HT1080 (cell line): Measurements from ENCODE around the gene C6orf163. TPM values are rescaled to one million over a fixed set of nuclear protein-coding genes. Genes with fewer than 3 reads are reported as not detected.
"Not testable (repeated sequence)": the region's sequence is repeated elsewhere in the genome, so short reads cannot be mapped to it uniquely, and the experiment has no call there.

Experiments used
- DNase-seq: peaks from one replicate; pipeline ENCODE4 v3.0.0-alpha.2; 2015; ENCODE audit warnings: low read depth
- polyA plus RNA-seq, 2 experiments: library from polyadenylated mRNA; depleted of rRNA; stranded (reverse); fragments of >200 nt; gene quantifications; 2 replicates each; pipeline ENCODE4 v1.2.3, GENCODE V29; 2015
- total RNA-seq: library from RNA; depleted of rRNA; stranded (reverse); fragments of >200 nt; shearing (Covaris generic); gene quantifications from 2 replicates; pipeline ENCODE4 v1.2.3, GENCODE V29; 2014; rRNA removed

C6orf163 gene
- 0.57 and 1.0 TPM in 2 replicates for total RNA-seq
- 0.13 and 0.19 TPM in 2 replicates for polyA plus RNA-seq (2015; cell fraction: cytosol; rRNA removed)
- polyA plus RNA-seq (2015; cell fraction: nucleus; rRNA removed) = 0.56 and 1.3 TPM in 2 replicates

- no peak for DNase-seq
These were observed at the start of gene C6orf163 for GRCh38 chr6:87344731-87345130. C6orf163 (plus strand) TSS chr6:87344813; CDS start chr6:87345100, 287 bp downstream.

- peak; percentile 6 for DNase-seq
These were observed 47.5 kb upstream of the C6orf163 start for GRCh38 chr6:87297119-87297518.

- DNase-seq = not testable (repeated sequence)
These were observed 43.3 kb upstream of the C6orf163 start for GRCh38 chr6:87301277-87301676.

- peak; percentile 37 for DNase-seq
These were observed 35.6 kb upstream of the C6orf163 start for GRCh38 chr6:87308970-87309369.

- no peak for DNase-seq
These were observed 31.8 kb upstream of the C6orf163 start for GRCh38 chr6:87312860-87313259.

GRCh38 chr6:87315071-87315470 lies 29.5 kb upstream of the C6orf163 start:
- DNase-seq = no peak

GRCh38 chr6:87319271-87319987 lies 25.2 kb upstream of the C6orf163 start:
- no peak for DNase-seq

GRCh38 chr6:87322304-87323212 lies 22.1 kb upstream of the C6orf163 start, which contains the start of gene SMIM8:
SMIM8 (plus strand) TSS chr6:87322588; CDS start chr6:87337032, 14,444 bp downstream.
- DNase-seq = peak; percentile 68

- not testable (repeated sequence) for DNase-seq
These were observed 20.7 kb upstream of the C6orf163 start for GRCh38 chr6:87323880-87324279.

GRCh38 chr6:87330961-87331360 lies 13.7 kb upstream of the C6orf163 start:
- no peak for DNase-seq

GRCh38 chr6:87333033-87333432 lies 11.6 kb upstream of the C6orf163 start:
- no peak for DNase-seq

- peak; percentile 57 for DNase-seq
These were observed 10.9 kb upstream of the C6orf163 start for GRCh38 chr6:87333591-87334181.

GRCh38 chr6:87334683-87335082 lies 9.9 kb upstream of the C6orf163 start:
- DNase-seq = no peak

- no peak for DNase-seq
These were observed 8.2 kb upstream of the C6orf163 start for GRCh38 chr6:87336367-87336766.

- no peak for DNase-seq
These were observed 4.4 kb upstream of the C6orf163 start for GRCh38 chr6:87340230-87340629.

GRCh38 chr6:87341158-87341557 lies 3.5 kb upstream of the C6orf163 start:
- DNase-seq = no peak

GRCh38 chr6:87341899-87342298 lies 2.7 kb upstream of the C6orf163 start:
- DNase-seq = no peak

- no peak for DNase-seq
These were observed 1.8 kb upstream of the C6orf163 start for GRCh38 chr6:87342829-87343228.

- DNase-seq = no peak
These were observed 2.1 kb downstream of the C6orf163 start for GRCh38 chr6:87346700-87347099.

GRCh38 chr6:87349896-87350295 lies 5.3 kb downstream of the C6orf163 start:
- no peak for DNase-seq

- DNase-seq = no peak
These were observed 5.9 kb downstream of the C6orf163 start for GRCh38 chr6:87350516-87350915.

- DNase-seq = no peak
These were observed 7.0 kb downstream of the C6orf163 start for GRCh38 chr6:87351583-87351982.
